ENCODE results near the gene VPS13A.

DNA sequence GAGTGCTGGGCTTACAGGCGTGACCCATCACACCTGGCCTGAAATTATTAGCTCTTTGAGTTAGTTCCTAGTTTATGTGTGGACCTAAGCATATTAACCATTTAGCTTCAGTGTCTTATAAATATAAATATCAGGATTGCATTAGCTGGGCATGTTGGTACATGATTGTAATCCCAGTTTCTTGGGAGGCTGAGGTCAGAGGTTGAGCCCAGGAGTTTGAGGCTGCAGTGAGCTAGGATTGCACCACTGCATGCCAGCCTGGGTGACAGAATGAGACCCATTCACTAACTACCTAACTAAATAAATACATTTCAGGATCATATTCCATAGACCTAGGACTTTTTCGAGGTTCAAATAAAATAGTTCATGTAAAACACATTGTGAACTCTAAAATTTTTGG is 129.8 kb downstream of the VPS13A start:
- TF ChIP-seq, protein P1, sequence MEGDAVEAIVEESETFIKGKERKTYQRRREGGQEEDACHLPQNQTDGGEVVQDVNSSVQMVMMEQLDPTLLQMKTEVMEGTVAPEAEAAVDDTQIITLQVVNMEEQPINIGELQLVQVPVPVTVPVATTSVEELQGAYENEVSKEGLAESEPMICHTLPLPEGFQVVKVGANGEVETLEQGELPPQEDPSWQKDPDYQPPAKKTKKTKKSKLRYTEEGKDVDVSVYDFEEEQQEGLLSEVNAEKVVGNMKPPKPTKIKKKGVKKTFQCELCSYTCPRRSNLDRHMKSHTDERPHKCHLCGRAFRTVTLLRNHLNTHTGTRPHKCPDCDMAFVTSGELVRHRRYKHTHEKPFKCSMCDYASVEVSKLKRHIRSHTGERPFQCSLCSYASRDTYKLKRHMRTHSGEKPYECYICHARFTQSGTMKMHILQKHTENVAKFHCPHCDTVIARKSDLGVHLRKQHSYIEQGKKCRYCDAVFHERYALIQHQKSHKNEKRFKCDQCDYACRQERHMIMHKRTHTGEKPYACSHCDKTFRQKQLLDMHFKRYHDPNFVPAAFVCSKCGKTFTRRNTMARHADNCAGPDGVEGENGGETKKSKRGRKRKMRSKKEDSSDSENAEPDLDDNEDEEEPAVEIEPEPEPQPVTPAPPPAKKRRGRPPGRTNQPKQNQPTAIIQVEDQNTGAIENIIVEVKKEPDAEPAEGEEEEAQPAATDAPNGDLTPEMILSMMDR (IDR thresholded peaks at IDR 0.05), result no peak
- TF ChIP-seq POLR2A (IDR thresholded peaks at IDR 0.05), result no peak

All from thyroid gland (tissue), 4 donors.